ENCODE data around the gene DENND2D. TPM values are rescaled to one million over a fixed set of nuclear protein-coding genes. Genes with fewer than 3 reads are reported as not detected.

Gene DENND2D
- total and polyA plus RNA-seq, 9 of the 15 experiments (the other 6 are each of a cell fraction or from before 2014, with no cell fraction given) = 0.08 to 0.44 (median 0.13) TPM; not detected in 6

DNA sequence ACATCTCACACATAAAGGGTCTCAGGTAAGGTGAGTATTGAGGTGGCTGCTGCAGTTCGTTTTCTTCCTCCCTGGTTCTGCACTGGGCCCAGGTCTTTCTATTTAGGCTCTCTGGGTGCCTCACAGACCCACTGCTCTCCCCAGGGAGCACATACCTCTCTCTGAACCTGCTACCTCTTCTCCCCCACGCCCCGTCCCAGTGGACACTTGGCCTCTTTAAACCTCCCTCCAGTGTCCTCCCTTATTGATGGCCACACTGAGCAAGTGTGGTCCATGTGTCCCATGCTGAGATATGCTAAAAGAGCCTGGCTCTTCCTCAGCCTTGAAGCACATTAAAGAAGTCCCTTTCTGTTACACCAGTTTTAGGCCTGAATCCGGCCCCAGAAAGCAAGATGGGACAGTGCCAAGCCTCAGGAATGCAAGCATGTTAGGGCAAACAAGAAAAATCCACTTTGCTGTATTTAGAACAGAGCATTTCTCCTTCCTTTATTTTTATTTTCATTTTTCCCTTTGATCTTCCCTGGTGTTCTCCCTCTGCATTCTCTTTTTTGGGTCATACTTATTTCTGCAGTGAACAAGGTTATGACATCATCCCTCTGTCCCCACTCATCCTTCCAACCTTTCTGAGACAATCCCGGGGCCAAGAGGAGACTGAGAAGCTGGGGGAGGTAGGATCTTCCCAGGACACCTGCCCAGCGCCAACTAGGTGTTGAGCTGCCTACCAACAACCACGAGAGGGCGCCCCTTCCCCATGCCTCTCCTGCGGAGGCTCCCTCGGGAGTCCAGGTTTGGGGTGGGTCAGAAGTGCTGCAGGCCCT lies 22.1 kb upstream of the DENND2D start (continued):
- TF ChIP-seq, protein P1, sequence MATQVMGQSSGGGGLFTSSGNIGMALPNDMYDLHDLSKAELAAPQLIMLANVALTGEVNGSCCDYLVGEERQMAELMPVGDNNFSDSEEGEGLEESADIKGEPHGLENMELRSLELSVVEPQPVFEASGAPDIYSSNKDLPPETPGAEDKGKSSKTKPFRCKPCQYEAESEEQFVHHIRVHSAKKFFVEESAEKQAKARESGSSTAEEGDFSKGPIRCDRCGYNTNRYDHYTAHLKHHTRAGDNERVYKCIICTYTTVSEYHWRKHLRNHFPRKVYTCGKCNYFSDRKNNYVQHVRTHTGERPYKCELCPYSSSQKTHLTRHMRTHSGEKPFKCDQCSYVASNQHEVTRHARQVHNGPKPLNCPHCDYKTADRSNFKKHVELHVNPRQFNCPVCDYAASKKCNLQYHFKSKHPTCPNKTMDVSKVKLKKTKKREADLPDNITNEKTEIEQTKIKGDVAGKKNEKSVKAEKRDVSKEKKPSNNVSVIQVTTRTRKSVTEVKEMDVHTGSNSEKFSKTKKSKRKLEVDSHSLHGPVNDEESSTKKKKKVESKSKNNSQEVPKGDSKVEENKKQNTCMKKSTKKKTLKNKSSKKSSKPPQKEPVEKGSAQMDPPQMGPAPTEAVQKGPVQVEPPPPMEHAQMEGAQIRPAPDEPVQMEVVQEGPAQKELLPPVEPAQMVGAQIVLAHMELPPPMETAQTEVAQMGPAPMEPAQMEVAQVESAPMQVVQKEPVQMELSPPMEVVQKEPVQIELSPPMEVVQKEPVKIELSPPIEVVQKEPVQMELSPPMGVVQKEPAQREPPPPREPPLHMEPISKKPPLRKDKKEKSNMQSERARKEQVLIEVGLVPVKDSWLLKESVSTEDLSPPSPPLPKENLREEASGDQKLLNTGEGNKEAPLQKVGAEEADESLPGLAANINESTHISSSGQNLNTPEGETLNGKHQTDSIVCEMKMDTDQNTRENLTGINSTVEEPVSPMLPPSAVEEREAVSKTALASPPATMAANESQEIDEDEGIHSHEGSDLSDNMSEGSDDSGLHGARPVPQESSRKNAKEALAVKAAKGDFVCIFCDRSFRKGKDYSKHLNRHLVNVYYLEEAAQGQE (IDR thresholded peaks at IDR 0.05; ENCODE audit: borderline replicate concordance) = peak; percentile 91
- TF ChIP-seq, protein P1 (CRISPR knock-in tag; IDR thresholded peaks at IDR 0.05; ENCODE audit: low read depth) = no peak
- TF ChIP-seq, protein P2, sequence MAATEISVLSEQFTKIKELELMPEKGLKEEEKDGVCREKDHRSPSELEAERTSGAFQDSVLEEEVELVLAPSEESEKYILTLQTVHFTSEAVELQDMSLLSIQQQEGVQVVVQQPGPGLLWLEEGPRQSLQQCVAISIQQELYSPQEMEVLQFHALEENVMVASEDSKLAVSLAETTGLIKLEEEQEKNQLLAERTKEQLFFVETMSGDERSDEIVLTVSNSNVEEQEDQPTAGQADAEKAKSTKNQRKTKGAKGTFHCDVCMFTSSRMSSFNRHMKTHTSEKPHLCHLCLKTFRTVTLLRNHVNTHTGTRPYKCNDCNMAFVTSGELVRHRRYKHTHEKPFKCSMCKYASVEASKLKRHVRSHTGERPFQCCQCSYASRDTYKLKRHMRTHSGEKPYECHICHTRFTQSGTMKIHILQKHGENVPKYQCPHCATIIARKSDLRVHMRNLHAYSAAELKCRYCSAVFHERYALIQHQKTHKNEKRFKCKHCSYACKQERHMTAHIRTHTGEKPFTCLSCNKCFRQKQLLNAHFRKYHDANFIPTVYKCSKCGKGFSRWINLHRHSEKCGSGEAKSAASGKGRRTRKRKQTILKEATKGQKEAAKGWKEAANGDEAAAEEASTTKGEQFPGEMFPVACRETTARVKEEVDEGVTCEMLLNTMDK (IDR thresholded peaks at IDR 0.05; ENCODE audit: borderline replicate concordance, insufficient read depth, low read depth, low read length, poor library complexity, severe bottlenecking) = peak; percentile 17
- TF ChIP-seq, protein P3, sequence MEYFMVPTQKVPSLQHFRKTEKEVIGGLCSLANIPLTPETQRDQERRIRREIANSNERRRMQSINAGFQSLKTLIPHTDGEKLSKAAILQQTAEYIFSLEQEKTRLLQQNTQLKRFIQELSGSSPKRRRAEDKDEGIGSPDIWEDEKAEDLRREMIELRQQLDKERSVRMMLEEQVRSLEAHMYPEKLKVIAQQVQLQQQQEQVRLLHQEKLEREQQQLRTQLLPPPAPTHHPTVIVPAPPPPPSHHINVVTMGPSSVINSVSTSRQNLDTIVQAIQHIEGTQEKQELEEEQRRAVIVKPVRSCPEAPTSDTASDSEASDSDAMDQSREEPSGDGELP (CRISPR knock-in tag; IDR thresholded peaks at IDR 0.05; ENCODE audit: borderline replicate concordance) = peak; percentile 31; the same call in 1 of the 2 replicates
- TF ChIP-seq, protein P4, sequence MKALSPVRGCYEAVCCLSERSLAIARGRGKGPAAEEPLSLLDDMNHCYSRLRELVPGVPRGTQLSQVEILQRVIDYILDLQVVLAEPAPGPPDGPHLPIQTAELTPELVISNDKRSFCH (CRISPR knock-in tag; IDR thresholded peaks at IDR 0.05) = no peak
- TF ChIP-seq, protein P4 (tag; IDR thresholded peaks at IDR 0.05) = 0 out of 2 replicates have a peak, but pooled peaks have one; percentile 19
- TF ChIP-seq LEF1 (IDR thresholded peaks at IDR 0.05) = peak; percentile 36; the same call in 1 of the 2 replicates
- TF ChIP-seq RAD21 (CRISPR knock-in tag; conservative IDR thresholded peaks at IDR 0.05 in 1 of 2, IDR thresholded peaks at IDR 0.05 in 1 of 2) = peak; percentile 94 to 98
- TF ChIP-seq SMC3 (conservative IDR thresholded peaks at IDR 0.05; ENCODE audit: insufficient read depth, low read depth, low read length) = peak; percentile 97
- no peak for TF ChIP-seq FOXA3 (CRISPR knock-in tag; conservative IDR thresholded peaks at IDR 0.05 in 1 of 2, IDR thresholded peaks at IDR 0.05 in 1 of 2)
- TF ChIP-seq SAFB (IDR thresholded peaks at IDR 0.05; ENCODE audit: borderline replicate concordance, low read depth, low read length) = no peak
- 0 out of 4 replicates have a peak, but pooled peaks of 1 of the 2 experiments have one; percentile 34 for TF ChIP-seq SRF (CRISPR knock-in tag; IDR thresholded peaks at IDR 0.05)
- TF ChIP-seq CTBP1 (IDR thresholded peaks at IDR 0.05; ENCODE audit: borderline replicate concordance) = peak; percentile 50; the same call in 1 of the 2 replicates
- TF ChIP-seq CC2D1A (IDR thresholded peaks at IDR 0.05) = peak; percentile 77

Measured in K562 (cell line).